Astrocyte (in vitro differentiated cells and primary cell): ENCODE data around the gene MN1. TPM values are rescaled to one million over a fixed set of nuclear protein-coding genes. Genes with fewer than 3 reads are reported as not detected.
"Not testable (repeated sequence)": the region's sequence is repeated elsewhere in the genome, so short reads cannot be mapped to it uniquely, and the experiment has no call there.

ENCODE experiments used
- DNase-seq: peaks from one replicate; pipeline ENCODE4 v3.0.0-alpha.2; 2010; ENCODE audit warnings: low read depth
- FAIRE-seq: peaks from 2 replicates; lab custom pipeline; 2011; peaks lifted over from hg19 to GRCh38; lab: Jason Lieb, UNC
- H2AFZ ChIP-seq: 2 replicates; pipeline ENCODE4 v1.6.0; 2012; ENCODE audit warnings: low read depth, low read length, inconsistent platforms
- H3K27ac ChIP-seq: 2 replicates; pipeline ENCODE4 v1.5.1; 2011; ENCODE audit warnings: low read depth, low read length, inconsistent platforms
- H3K27me3 ChIP-seq: 2 replicates; pipeline ENCODE4 v1.6.0; 2011; ENCODE audit warnings: low read length, inconsistent platforms; ENCODE audit not compliant: insufficient read depth
- H3K36me3 ChIP-seq: 2 replicates; pipeline ENCODE4 v1.5.1; 2011; ENCODE audit warnings: low read length, inconsistent platforms; ENCODE audit not compliant: insufficient read depth
- H3K4me1 ChIP-seq: 2 replicates; pipeline ENCODE4 v1.5.1; 2011; ENCODE audit warnings: low read length, inconsistent platforms; ENCODE audit not compliant: insufficient read depth
- H3K4me2 ChIP-seq: 2 replicates; pipeline ENCODE4 v1.6.0; 2012; ENCODE audit warnings: low read length, inconsistent platforms
- H3K4me3 ChIP-seq: 2 replicates; pipeline ENCODE4 v1.5.1; 2011; ENCODE audit warnings: low read depth, mild to moderate bottlenecking, low read length, inconsistent platforms; ENCODE audit not compliant: insufficient read depth
- H3K79me2 ChIP-seq: 2 replicates; pipeline ENCODE4 v1.6.0; 2012; ENCODE audit warnings: mild to moderate bottlenecking, low read length, inconsistent platforms; ENCODE audit not compliant: insufficient read depth
- H3K9ac ChIP-seq: 2 replicates; pipeline ENCODE4 v1.6.0; 2012; ENCODE audit warnings: mild to moderate bottlenecking, low read length, inconsistent platforms
- H3K9me3 ChIP-seq: 2 replicates; pipeline ENCODE4 v1.5.1; 2012; ENCODE audit warnings: low read depth, mild to moderate bottlenecking, low read length, inconsistent platforms; ENCODE audit not compliant: insufficient read depth
- H4K20me1 ChIP-seq: 2 replicates; pipeline ENCODE4 v1.6.0; 2012; ENCODE audit warnings: low read length, inconsistent platforms; ENCODE audit not compliant: insufficient read depth
- H3K27ac Mint-ChIP-seq: one replicate; pipeline ENCODE4 v1.8.0; 2021; ENCODE audit warnings: mild to moderate bottlenecking, mixed read lengths; ENCODE audit not compliant: unreplicated experiment
- H3K27me3 Mint-ChIP-seq: one replicate; pipeline ENCODE4 v1.8.0; 2021; ENCODE audit warnings: low read depth, mixed read lengths; ENCODE audit not compliant: unreplicated experiment
- H3K36me3 Mint-ChIP-seq: one replicate; pipeline ENCODE4 v1.8.0; 2021; ENCODE audit warnings: low read depth, mixed read lengths; ENCODE audit not compliant: unreplicated experiment
- H3K4me1 Mint-ChIP-seq: one replicate; pipeline ENCODE4 v1.8.0; 2021; ENCODE audit warnings: low read depth, mixed read lengths; ENCODE audit not compliant: unreplicated experiment
- H3K4me3 Mint-ChIP-seq: one replicate; pipeline ENCODE4 v1.8.0; 2021; ENCODE audit warnings: mild to moderate bottlenecking, moderate library complexity, mixed read lengths; ENCODE audit not compliant: unreplicated experiment
- H3K9me3 Mint-ChIP-seq: one replicate; pipeline ENCODE4 v1.8.0; 2021; ENCODE audit warnings: mild to moderate bottlenecking, mixed read lengths; ENCODE audit not compliant: unreplicated experiment
- EZH2 ChIP-seq: IDR thresholded peaks from 2 replicates; pipeline ENCODE4 v1.6.1; 2012; ENCODE audit warnings: mild to moderate bottlenecking, low read length, inconsistent platforms; ENCODE audit not compliant: insufficient read depth
- total RNA-seq: library from RNA; stranded (reverse); gene quantifications from 2 replicates; pipeline ENCODE4 v1.2.1, GENCODE V29; 2021
- TF ChIP-seq, protein P1 (sequence below): IDR thresholded peaks from 2 replicates; pipeline ENCODE4 v1.5.1; 2011; ENCODE audit warnings: low read depth, mild to moderate bottlenecking, inconsistent platforms, low read length, moderate library complexity; ENCODE audit not compliant: insufficient read depth

Gene MN1
- total RNA-seq, 1 donor from 2014 or later: 98.6 TPM

DNA sequence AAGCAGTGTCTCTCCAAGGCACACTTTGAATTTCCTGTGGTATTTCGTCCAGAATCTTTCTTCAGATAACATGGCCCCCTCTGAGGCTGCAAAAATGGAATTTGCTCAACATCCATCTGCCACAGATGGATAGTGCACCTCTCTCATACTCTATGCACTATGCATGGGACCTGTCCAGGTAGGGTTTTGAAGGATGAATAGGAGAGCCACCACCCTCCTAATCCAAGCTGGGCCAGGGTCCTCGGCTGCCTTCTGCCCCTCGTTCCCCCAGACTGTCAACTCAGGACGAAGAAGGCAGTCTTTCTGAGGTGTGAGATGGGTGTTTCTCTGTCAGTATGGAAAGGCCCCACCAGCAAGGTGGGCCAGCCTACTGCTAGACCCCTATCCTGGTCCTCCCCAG, 56.4 kb downstream of the MN1 start:
- Mint-ChIP-seq H3K27ac (no peak overlapping the region), H3K36me3 (peaks cover 2% of the 10 kb centered on the region), H3K4me1 (peaks cover 47% of the 10 kb centered on the region), H3K27me3 (peaks cover 14% of the 10 kb centered on the region), H3K4me3 (no peak overlapping the region), H3K9me3 (peaks cover 9% of the 10 kb centered on the region)
- no peak for DNase-seq
- no peak for FAIRE-seq
- H3K4me2 ChIP-seq: no peak overlapping the region
- H3K9ac ChIP-seq: no peak overlapping the region
- no peak overlapping the region for H3K4me3 ChIP-seq
- peaks cover 2% of the 10 kb centered on the region for H3K36me3 ChIP-seq
- no peak overlapping the region for H2AFZ ChIP-seq
- peaks cover 20% of the 10 kb centered on the region for H3K4me1 ChIP-seq
- no peaks in the 10 kb centered on the region for H3K9me3 ChIP-seq
- H3K27ac ChIP-seq: no peak overlapping the region
- H4K20me1 ChIP-seq: peaks cover 32% of the 10 kb centered on the region
- no peak for TF ChIP-seq EZH2
- TF ChIP-seq, protein P1, sequence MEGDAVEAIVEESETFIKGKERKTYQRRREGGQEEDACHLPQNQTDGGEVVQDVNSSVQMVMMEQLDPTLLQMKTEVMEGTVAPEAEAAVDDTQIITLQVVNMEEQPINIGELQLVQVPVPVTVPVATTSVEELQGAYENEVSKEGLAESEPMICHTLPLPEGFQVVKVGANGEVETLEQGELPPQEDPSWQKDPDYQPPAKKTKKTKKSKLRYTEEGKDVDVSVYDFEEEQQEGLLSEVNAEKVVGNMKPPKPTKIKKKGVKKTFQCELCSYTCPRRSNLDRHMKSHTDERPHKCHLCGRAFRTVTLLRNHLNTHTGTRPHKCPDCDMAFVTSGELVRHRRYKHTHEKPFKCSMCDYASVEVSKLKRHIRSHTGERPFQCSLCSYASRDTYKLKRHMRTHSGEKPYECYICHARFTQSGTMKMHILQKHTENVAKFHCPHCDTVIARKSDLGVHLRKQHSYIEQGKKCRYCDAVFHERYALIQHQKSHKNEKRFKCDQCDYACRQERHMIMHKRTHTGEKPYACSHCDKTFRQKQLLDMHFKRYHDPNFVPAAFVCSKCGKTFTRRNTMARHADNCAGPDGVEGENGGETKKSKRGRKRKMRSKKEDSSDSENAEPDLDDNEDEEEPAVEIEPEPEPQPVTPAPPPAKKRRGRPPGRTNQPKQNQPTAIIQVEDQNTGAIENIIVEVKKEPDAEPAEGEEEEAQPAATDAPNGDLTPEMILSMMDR: no peak
- H3K79me2 ChIP-seq: no peaks in the 10 kb centered on the region
- no peaks in the 10 kb centered on the region for H3K27me3 ChIP-seq

GRCh38 chr22:27744078-27744477, 57.5 kb downstream of the MN1 start:
- not testable (repeated sequence) for H3K9ac ChIP-seq, H3K36me3 ChIP-seq, H2AFZ ChIP-seq, FAIRE-seq, H3K4me2 ChIP-seq, H3K9me3 ChIP-seq, H3K79me2 ChIP-seq, H3K4me3 ChIP-seq, H3K4me1 ChIP-seq, DNase-seq, H3K27me3 ChIP-seq, H3K27ac ChIP-seq, H3K36me3 Mint-ChIP-seq
- Mint-ChIP-seq H3K27ac (peak overlapping the region; percentile 70), H3K4me3 (peak overlapping the region; percentile 31), H3K27me3 (peaks cover 14% of the 10 kb centered on the region), H3K4me1 (peaks cover 37% of the 10 kb centered on the region), H3K9me3 (peaks cover 11% of the 10 kb centered on the region)
- peaks cover 21% of the 10 kb centered on the region for H4K20me1 ChIP-seq

GRCh38 chr22:27740202-27740748, 61.3 kb downstream of the MN1 start:
- DNase-seq: no peak
- peaks cover 18% of the 10 kb centered on the region for H3K27me3 Mint-ChIP-seq
- Histone ChIP-seq H3K4me3 (no peak overlapping the region), H3K4me2 (no peak overlapping the region), H2AFZ (no peak overlapping the region), H3K79me2 (no peaks in the 10 kb centered on the region), H3K27me3 (no peaks in the 10 kb centered on the region), H4K20me1 (no peaks in the 10 kb centered on the region), H3K4me1 (no peaks in the 10 kb centered on the region), H3K9ac (no peak overlapping the region), H3K9me3 (peaks cover 3% of the 10 kb centered on the region), H3K36me3 (no peaks in the 10 kb centered on the region), H3K27ac (no peak overlapping the region)
- no peak overlapping the region for H3K4me3 Mint-ChIP-seq
- H3K27ac Mint-ChIP-seq: no peak overlapping the region
- peak; percentile 5 for FAIRE-seq
- peaks cover 12% of the 10 kb centered on the region for H3K4me1 Mint-ChIP-seq
- H3K36me3 Mint-ChIP-seq: peaks cover 7% of the 10 kb centered on the region
- TF ChIP-seq EZH2: no peak
- peaks cover 18% of the 10 kb centered on the region for H3K9me3 Mint-ChIP-seq
